Stimulated activated CD8-positive, alpha-beta memory T cell treated with anti-CD3 and anti-CD28 coated beads, Interleukin-2, amount 100 ng/mL, for 48 hours (primary cell): Measurements from ENCODE around the gene MICAL3.

Experiments used
- DNase-seq, 2 donors: peaks; one replicate each; pipeline ENCODE4 v3.0.0-alpha.2; 2020; ENCODE audit warnings: low read depth in 2 of 2

Gene MICAL3

GRCh38 chr22:17822087-17822486, 202.3 kb downstream of the MICAL3 start:
- DNase-seq: no peak

GRCh38 chr22:17820879-17821439, 203.4 kb downstream of the MICAL3 start:
- no peak for DNase-seq

- no peak for DNase-seq
Measured at GRCh38 chr22:17818649-17819048, 205.7 kb downstream of the MICAL3 start.

GRCh38 chr22:17818180-17818579, 206.2 kb downstream of the MICAL3 start:
- no peak for DNase-seq

GRCh38 chr22:17817511-17818065, 206.8 kb downstream of the MICAL3 start:
- no peak for DNase-seq

DNA sequence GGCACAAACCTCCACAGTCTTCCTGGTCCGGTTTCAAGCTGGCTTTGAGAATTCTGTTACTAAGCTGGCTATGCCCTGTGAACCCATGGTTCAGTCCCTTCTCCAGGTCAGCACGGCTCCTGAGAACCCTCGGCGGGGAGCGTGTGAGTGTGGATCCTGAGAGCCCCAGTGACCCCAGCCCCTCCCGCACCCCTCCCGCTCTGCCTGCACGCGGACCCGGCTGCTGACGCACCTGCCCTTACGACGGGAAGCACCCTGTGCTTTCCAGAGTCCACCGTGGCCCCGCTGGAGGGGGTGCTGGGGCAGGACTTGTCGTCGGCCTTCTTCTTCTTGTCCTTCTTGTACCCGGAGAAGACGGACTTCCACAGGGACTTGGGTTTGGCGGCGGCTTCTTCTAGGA, 207.3 kb downstream of the MICAL3 start:
- DNase-seq: no peak

- no peak for DNase-seq
Measured at GRCh38 chr22:17816649-17817048, 207.7 kb downstream of the MICAL3 start.

- DNase-seq: no peak
Measured at GRCh38 chr22:17815703-17816254, 208.6 kb downstream of the MICAL3 start.

- no peak for DNase-seq
Measured at GRCh38 chr22:17814830-17815229, 209.5 kb downstream of the MICAL3 start.

GRCh38 chr22:17814084-17814483, 210.3 kb downstream of the MICAL3 start:
- DNase-seq: no peak

- no peak for DNase-seq
Measured at GRCh38 chr22:17811119-17811518, 213.2 kb downstream of the MICAL3 start.

DNA sequence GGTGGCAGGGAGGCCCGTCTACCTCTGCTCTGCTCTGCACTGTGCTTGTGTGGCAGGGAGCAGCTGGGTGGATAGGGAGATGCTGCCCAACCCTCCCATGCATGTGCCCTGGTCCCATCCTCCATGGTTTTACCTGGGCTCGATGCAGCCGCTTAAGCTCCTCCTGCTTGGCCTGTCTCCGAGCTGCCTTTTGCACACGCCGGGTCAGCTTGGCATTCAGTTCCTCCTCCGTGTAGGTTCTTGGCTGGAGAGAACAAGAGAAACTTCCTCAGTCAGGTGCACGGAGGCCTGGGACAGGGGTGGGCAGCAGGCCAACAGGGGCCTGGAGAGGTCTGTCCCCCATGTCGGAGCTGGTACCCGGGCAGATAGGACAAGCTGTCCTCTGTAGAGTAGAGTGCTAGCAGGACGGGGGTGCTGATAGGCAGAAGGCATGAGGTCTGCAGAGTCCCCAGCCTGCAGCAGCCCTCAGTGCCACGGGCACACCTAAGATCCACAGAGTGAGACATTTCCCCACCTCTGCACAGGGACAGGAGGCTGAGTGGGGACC, 213.7 kb downstream of the MICAL3 start:
- DNase-seq: no peak

DNA sequence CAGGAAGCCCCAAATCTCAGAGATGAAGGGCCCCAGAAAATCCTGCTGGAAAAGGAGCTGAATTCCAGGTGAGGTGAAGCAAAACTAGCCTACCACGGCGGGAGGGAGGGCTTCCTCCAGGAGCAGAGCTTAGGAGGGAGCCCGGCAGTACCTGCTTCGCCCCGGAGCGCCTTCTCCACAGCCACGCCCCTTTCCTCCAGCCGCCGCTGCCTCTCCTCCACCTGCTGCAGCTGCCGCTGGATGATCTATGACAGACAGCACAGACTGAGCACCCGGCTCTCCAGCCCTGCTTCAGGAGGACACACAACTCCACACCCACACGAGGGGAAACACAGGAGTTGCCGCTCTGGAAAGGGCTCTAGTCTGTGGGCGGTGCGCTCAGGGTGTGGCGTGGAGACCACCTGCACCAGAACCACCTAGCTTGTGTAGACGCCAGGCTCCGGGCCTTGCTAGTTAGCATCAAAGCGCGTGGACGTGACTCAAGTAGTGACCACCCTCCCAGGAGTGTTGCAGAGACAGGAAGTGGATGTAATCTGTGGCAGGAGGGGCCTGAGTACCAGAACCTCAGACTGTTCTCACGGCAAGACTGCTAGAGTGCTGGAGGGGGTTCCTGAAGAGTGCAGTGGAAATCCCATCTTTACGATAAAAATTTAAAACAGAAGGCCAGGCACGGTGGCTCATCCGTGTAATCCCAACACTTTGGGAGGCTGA, 215.5 kb downstream of the MICAL3 start:
- no peak for DNase-seq

DNA sequence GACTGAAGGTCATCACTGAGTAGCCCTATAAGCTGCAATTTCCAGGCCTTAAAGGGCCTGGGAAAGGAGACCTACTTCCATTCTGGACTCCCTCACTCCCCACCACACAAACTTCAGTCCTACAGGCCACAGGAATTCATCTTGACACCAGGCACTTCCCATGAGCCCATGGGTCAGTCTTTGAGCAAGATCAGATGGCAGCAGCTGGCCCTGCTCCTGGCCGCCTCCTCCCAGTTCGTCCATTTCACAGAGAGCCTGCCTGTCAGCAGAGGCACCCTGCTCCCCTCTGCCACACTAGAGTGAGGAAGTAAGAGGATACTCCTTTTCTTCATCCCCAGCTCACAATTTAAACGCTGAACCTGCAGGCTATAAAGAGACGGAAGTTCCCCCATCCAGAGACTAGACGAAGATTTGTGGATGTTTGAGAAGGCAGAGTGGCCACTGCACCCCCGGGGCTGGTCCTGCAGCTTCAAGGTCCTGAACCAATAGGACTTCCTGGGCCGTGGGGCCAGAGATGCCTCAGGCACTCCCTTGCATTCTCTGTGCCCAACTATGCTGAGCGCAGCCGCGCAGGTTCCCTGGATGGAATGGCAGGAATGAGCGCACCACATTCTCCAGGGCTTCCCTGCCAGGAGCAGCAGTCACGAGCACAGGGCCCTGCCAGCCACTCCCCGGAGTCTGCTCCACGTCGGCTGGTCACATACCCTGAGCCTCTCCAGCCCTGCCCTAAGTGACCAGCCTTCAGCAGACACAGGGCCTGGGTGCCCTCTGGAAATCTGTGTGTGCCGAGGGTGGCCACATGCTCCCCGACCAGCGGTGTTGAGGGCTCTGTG, 216.6 kb downstream of the MICAL3 start:
- DNase-seq: no peak

GRCh38 chr22:17807086-17807485, 217.3 kb downstream of the MICAL3 start:
- no peak for DNase-seq

- DNase-seq: no peak
Measured at GRCh38 chr22:17806437-17806836, 217.9 kb downstream of the MICAL3 start.

GRCh38 chr22:17804331-17805080, 219.9 kb downstream of the MICAL3 start:
- DNase-seq: no peak

DNA sequence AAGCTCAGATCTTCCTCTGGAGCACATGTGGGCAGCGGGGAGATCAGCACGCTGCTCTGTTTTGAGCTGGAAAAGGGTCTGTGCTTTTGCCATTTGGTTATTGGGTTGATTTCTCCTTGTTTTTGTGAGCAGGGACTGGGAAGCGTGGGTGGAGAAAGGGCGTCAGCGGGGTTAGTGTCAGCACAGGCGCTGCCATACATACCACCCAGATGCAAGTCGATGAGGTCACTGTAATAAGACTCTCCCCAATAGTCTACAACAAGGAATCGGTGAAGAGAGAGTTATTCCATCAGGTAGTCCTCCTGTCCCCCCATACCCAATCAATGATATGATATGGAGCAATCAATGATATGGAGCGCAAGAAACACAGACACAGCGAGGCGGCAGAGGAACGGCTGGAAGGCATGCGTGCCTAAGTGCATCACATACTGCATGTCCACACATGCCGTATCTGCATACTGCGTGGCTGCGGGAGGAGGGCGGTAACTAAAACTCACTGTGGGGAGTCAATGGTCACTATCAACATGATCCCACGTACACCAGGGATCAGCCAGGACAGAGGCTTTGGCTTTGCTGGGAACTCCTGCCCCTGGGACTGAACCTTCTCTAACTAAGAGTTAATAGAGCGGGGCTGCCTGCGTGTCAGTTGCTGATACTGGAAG, 220.6 kb downstream of the MICAL3 start:
- no peak for DNase-seq

- no peak for DNase-seq
Measured at GRCh38 chr22:17802822-17803221, 221.5 kb downstream of the MICAL3 start.

- no peak for DNase-seq
Measured at GRCh38 chr22:17802411-17802810, 221.9 kb downstream of the MICAL3 start.
